ENCODE data around the gene OSTM1.
"Not testable (repeated sequence)": the region's sequence is repeated elsewhere in the genome, so short reads cannot be mapped to it uniquely, and the experiment has no call there.

OSTM1 gene

GRCh38 chr6:108001696-108002231 lies 72.8 kb downstream of the OSTM1 start:
- no peak for TF ChIP-seq CTCF (IDR thresholded peaks at IDR 0.05; ENCODE audit: control insufficient read depth, insufficient read depth, low read depth, low read length, missing control alignments)
- H3K4me3 ChIP-seq (ENCODE audit: control insufficient read depth, low read depth, low read length): no peak overlapping the region
- DNase-seq (ENCODE audit: low read depth): no peak

- DNase-seq (ENCODE audit: low read depth); H3K4me3 ChIP-seq (ENCODE audit: control insufficient read depth, low read depth, low read length): not testable (repeated sequence)
Measured at GRCh38 chr6:108000259-108000658, 74.3 kb downstream of the OSTM1 start.

GRCh38 chr6:107999341-107999740 lies 75.2 kb downstream of the OSTM1 start:
- TF ChIP-seq CTCF (IDR thresholded peaks at IDR 0.05; ENCODE audit: control insufficient read depth, insufficient read depth, low read depth, low read length, missing control alignments): no peak
- no peak for DNase-seq (ENCODE audit: low read depth)
- H3K4me3 ChIP-seq (ENCODE audit: control insufficient read depth, low read depth, low read length): no peak overlapping the region

- no peak for DNase-seq (ENCODE audit: low read depth)
- TF ChIP-seq CTCF (IDR thresholded peaks at IDR 0.05; ENCODE audit: control insufficient read depth, insufficient read depth, low read depth, low read length, missing control alignments): no peak
- no peak overlapping the region for H3K4me3 ChIP-seq (ENCODE audit: control insufficient read depth, low read depth, low read length)
Measured at GRCh38 chr6:107991772-107992550, 82.6 kb downstream of the OSTM1 start.
